ENCODE measurements around the gene ZNF804B. TPM values are rescaled to one million over a fixed set of nuclear protein-coding genes. Genes with fewer than 3 reads are reported as not detected.

The ZNF804B gene
- total and polyA plus RNA-seq, 4 donors, result not detected

- H3K9ac ChIP-seq (ENCODE audit: low read depth in 1 of 2, low read length in 2 of 2), result no peak overlapping the region
- WGBS, result 66% methylated on average over 2 of the region's 2 CpGs
- no peaks in the 10 kb centered on the region for H3K4me1 ChIP-seq (ENCODE audit: control insufficient read depth in 4 of 4, insufficient read depth in 4 of 4, low read length in 3 of 4)
- H3K27me3 ChIP-seq (ENCODE audit: control insufficient read depth in 4 of 4, insufficient read depth in 4 of 4, low read length in 3 of 4), result no peaks in the 10 kb centered on the region
- DNase-seq (ENCODE audit: low spot score), result no peak
- TF ChIP-seq SP1 (IDR thresholded peaks at IDR 0.05), result no peak
- TF ChIP-seq HNF4G (IDR thresholded peaks at IDR 0.05), result no peak
- no peak for TF ChIP-seq JUND (IDR thresholded peaks at IDR 0.05)
- TF ChIP-seq RAD21 (IDR thresholded peaks at IDR 0.05), result no peak
- TF ChIP-seq RXRA (IDR thresholded peaks at IDR 0.05), result no peak
- TF ChIP-seq TAF1 (conservative IDR thresholded peaks at IDR 0.05), result no peak
- no peak for TF ChIP-seq YY1 (IDR thresholded peaks at IDR 0.05)
- TF ChIP-seq, protein P1, sequence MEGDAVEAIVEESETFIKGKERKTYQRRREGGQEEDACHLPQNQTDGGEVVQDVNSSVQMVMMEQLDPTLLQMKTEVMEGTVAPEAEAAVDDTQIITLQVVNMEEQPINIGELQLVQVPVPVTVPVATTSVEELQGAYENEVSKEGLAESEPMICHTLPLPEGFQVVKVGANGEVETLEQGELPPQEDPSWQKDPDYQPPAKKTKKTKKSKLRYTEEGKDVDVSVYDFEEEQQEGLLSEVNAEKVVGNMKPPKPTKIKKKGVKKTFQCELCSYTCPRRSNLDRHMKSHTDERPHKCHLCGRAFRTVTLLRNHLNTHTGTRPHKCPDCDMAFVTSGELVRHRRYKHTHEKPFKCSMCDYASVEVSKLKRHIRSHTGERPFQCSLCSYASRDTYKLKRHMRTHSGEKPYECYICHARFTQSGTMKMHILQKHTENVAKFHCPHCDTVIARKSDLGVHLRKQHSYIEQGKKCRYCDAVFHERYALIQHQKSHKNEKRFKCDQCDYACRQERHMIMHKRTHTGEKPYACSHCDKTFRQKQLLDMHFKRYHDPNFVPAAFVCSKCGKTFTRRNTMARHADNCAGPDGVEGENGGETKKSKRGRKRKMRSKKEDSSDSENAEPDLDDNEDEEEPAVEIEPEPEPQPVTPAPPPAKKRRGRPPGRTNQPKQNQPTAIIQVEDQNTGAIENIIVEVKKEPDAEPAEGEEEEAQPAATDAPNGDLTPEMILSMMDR (IDR thresholded peaks at IDR 0.05; ENCODE audit: low read depth, low read length, missing input control), result no peak
- no peak for TF ChIP-seq FOXA2 (IDR thresholded peaks at IDR 0.05)
- TF ChIP-seq EGR1 (IDR thresholded peaks at IDR 0.05; ENCODE audit: low read depth in 2 of 2), result no peak
- no peak for TF ChIP-seq HNF4A (conservative IDR thresholded peaks at IDR 0.05)
- TF ChIP-seq, protein P2, sequence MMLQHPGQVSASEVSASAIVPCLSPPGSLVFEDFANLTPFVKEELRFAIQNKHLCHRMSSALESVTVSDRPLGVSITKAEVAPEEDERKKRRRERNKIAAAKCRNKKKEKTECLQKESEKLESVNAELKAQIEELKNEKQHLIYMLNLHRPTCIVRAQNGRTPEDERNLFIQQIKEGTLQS (IDR thresholded peaks at IDR 0.05), result no peak
- no peak for TF ChIP-seq MAX (IDR thresholded peaks at IDR 0.05)
- no peak for TF ChIP-seq REST (IDR thresholded peaks at IDR 0.05)
- TF ChIP-seq FOXA1 (IDR thresholded peaks at IDR 0.05), result no peak
- TF ChIP-seq ZBTB33 (IDR thresholded peaks at IDR 0.05), result no peak
- TF ChIP-seq GABPA (IDR thresholded peaks at IDR 0.05 in 1 of 2, conservative IDR thresholded peaks at IDR 0.05 in 1 of 2), result no peak
- TF ChIP-seq NR2F2 (IDR thresholded peaks at IDR 0.05), result no peak
- H3K36me3 ChIP-seq (ENCODE audit: control insufficient read depth in 4 of 4, insufficient read depth in 3 of 4, low read depth in 1 of 4, low read length in 3 of 4), result no peaks in the 10 kb centered on the region
- H3K27ac ChIP-seq (ENCODE audit: low read depth in 1 of 2, low read length in 2 of 2), result no peak overlapping the region
- no peak overlapping the region for H3K4me3 ChIP-seq (ENCODE audit: low read depth in 1 of 3, low read length in 3 of 3)
- H3K9me3 ChIP-seq (ENCODE audit: control insufficient read depth in 4 of 4, low read length in 3 of 4), result no peaks in the 10 kb centered on the region
Measured at GRCh38 chr7:89259085-89259484, 499.6 kb downstream of the ZNF804B start.

Data from liver (tissue), 9 donors.